CD14-positive monocyte (primary cell): ENCODE measurements around the gene TANC1. TPM values are rescaled to one million over a fixed set of nuclear protein-coding genes. Genes with fewer than 3 reads are reported as not detected.

ENCODE experiments used
- DNase-seq, 3 donors: peaks; one replicate each; pipeline ENCODE4 v3.0.0-alpha.2; 2011 to 2022
- H2AFZ ChIP-seq: 2 replicates; pipeline ENCODE4 v1.6.0; 2012; ENCODE audit warnings: mild to moderate bottlenecking, low read depth, low read length, inconsistent platforms; ENCODE audit not compliant: insufficient read depth, poor library complexity, severe bottlenecking
- H3K27ac ChIP-seq, 2 donors: 1 replicate in 1 of 2; 2 replicates in 1 of 2; pipeline ENCODE4 v1.5.1; 2012 to 2013; ENCODE audit warnings: low read length in 2 of 2, control low read depth in 1 of 2, inconsistent platforms in 1 of 2, low read depth in 1 of 2, mild to moderate bottlenecking in 1 of 2
- H3K27me3 ChIP-seq, 2 donors: one replicate each; pipeline versions ENCODE4 v1.6.0 to v1.6.1; 2011 to 2013; ENCODE audit warnings: low read length in 2 of 2; ENCODE audit not compliant: control insufficient read depth in 2 of 2, insufficient read depth in 2 of 2
- H3K36me3 ChIP-seq, 2 donors: replicated peaks in 1 of 2; 1 replicate in 1 of 2; 2 replicates in 1 of 2; pipeline versions ENCODE4 v1.5.1 to v1.6.1; 2012 to 2013; ENCODE audit warnings: low read length in 2 of 2, control low read depth in 1 of 2, inconsistent platforms in 1 of 2, mild to moderate bottlenecking in 1 of 2; ENCODE audit not compliant: insufficient read depth in 2 of 2, control insufficient read depth in 1 of 2
- H3K4me1 ChIP-seq, 2 donors: 1 replicate in 1 of 2; 2 replicates in 1 of 2; pipeline versions ENCODE4 v1.5.1 to v1.6.1; 2012 to 2013; ENCODE audit warnings: low read length in 2 of 2, control low read depth in 1 of 2, inconsistent platforms in 1 of 2, mild to moderate bottlenecking in 1 of 2, moderate library complexity in 1 of 2; ENCODE audit not compliant: insufficient read depth in 2 of 2, control insufficient read depth in 1 of 2
- H3K4me2 ChIP-seq: replicated peaks from 2 replicates; pipeline ENCODE3; 2012; ENCODE audit warnings: low read length, moderate library complexity, mild to moderate bottlenecking; ENCODE audit not compliant: poor library complexity, severe bottlenecking; ENCODE audit errors: extremely low read depth
- H3K4me3 ChIP-seq, 3 experiments: fragments of 200-600 bp in 1 of 3; sonication (generic) in 1 of 3; replicated peaks in 1 of 3; 1 replicate in 2 of 3; 2 replicates in 1 of 3; pipeline ENCODE4 v1.5.1; 2011 to 2013; ENCODE audit warnings: low read length in 3 of 3, mild to moderate bottlenecking in 3 of 3, control low read depth in 2 of 3, low read depth in 2 of 3, inconsistent platforms in 1 of 3, moderate library complexity in 1 of 3
- H3K79me2 ChIP-seq: 2 replicates; pipeline ENCODE4 v1.6.0; 2012; ENCODE audit warnings: mild to moderate bottlenecking, control low read depth, inconsistent platforms, low read length, moderate library complexity; ENCODE audit not compliant: insufficient read depth
- H3K9ac ChIP-seq: 2 replicates; pipeline ENCODE4 v1.6.0; 2017; ENCODE audit warnings: low read length, mild to moderate bottlenecking; ENCODE audit not compliant: insufficient read depth, poor library complexity, severe bottlenecking
- H3K9me3 ChIP-seq, 2 donors: replicated peaks in 1 of 2; 1 replicate in 1 of 2; 2 replicates in 1 of 2; pipeline versions ENCODE4 v1.5.1 to v1.6.1; 2012 to 2013; ENCODE audit warnings: low read length in 2 of 2, control low read depth in 1 of 2; ENCODE audit not compliant: control insufficient read depth in 1 of 2, insufficient read depth in 1 of 2
- H4K20me1 ChIP-seq: 2 replicates; pipeline ENCODE4 v1.6.0; 2012; ENCODE audit warnings: mild to moderate bottlenecking, low read length, control low read depth, moderate library complexity; ENCODE audit not compliant: insufficient read depth
- H3K27ac Mint-ChIP-seq, 7 donors: one replicate each; pipeline ENCODE4 v1.8.0; 2020; ENCODE audit warnings: mild to moderate bottlenecking in 7 of 7, mixed read lengths in 7 of 7, moderate library complexity in 6 of 7, inconsistent platforms in 2 of 7
- H3K27me3 Mint-ChIP-seq, 3 donors: one replicate each; pipeline ENCODE4 v1.8.0; 2021 to 2022; ENCODE audit warnings: low read depth in 3 of 3, mild to moderate bottlenecking in 3 of 3, mixed read lengths in 3 of 3, moderate library complexity in 3 of 3, inconsistent platforms in 1 of 3
- H3K36me3 Mint-ChIP-seq, 2 donors: one replicate each; pipeline ENCODE4 v1.8.0; 2020; ENCODE audit warnings: mixed read lengths in 2 of 2, inconsistent platforms in 1 of 2, mild to moderate bottlenecking in 1 of 2
- H3K4me1 Mint-ChIP-seq: one replicate; pipeline ENCODE4 v1.8.0; 2020; ENCODE audit warnings: mild to moderate bottlenecking, mixed read lengths
- H3K4me3 Mint-ChIP-seq, 2 donors: one replicate each; pipeline ENCODE4 v1.8.0; 2020; ENCODE audit warnings: mild to moderate bottlenecking in 2 of 2, mixed read lengths in 2 of 2, moderate library complexity in 1 of 2
- H3K9me3 Mint-ChIP-seq, 7 donors: one replicate each; pipeline ENCODE4 v1.8.0; 2020 to 2022; ENCODE audit warnings: mixed read lengths in 7 of 7, mild to moderate bottlenecking in 6 of 7, moderate library complexity in 6 of 7, inconsistent platforms in 2 of 7
- CTCF ChIP-seq: fragments of 200-600 bp; IDR thresholded peaks from one replicate; pipeline ENCODE4 v1.8.0; 2022; ENCODE audit warnings: antibody characterized with exemption, mild to moderate bottlenecking
- WGBS: methylation state at CpG from one replicate; pipeline ENCODE4 v1.1.5; 2013; ENCODE audit warnings: missing lambda C conversion rate; ENCODE audit not compliant: insufficient coverage; 5-methylcytosine and 5-hydroxymethylcytosine counted together
- intact Hi-C, 2 donors: fragments of 100-400 bp; cut with micrococcal nuclease; formaldehyde crosslinking; loops; one replicate each; pipeline versions ENCODE4 v1.15.0 to v1.15.1; 2023
- polyA plus RNA-seq, 3 donors: library from polyadenylated mRNA; depleted of rRNA in 1 of 3; unstranded in 2 of 3; stranded (reverse) in 1 of 3; fragments of 300-500 nt in 2 of 3; fragments of >200 nt in 1 of 3; fragmentation: Illumina TruSeq in 2 of 3; gene quantifications; 1 replicate in 2 of 3; 2 replicates in 1 of 3; pipeline ENCODE4 v1.2.3, GENCODE V29; 2012 to 2021

The TANC1 gene
- polyA plus RNA-seq, 3 donors: 0.04 TPM; not detected in 2

DNA sequence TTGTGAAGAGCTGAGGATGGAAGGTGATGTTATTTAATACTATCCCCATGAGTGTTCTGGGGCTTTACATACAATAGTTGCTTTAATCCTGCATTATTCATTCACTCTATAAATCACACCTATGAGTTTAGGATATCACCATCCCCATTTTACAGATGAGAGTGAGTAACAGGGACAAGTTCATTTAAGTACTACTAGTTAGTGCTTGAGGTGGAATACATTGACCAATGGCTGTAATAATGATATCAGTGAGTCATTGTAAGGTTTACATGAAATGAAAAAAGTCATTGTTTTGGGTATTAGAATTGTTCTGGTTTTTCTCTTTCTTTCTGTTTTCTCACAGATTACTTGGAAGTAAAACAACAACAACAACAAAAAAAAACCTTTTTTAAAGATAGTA is 42.5 kb downstream of the TANC1 start:
- H3K27ac Mint-ChIP-seq: no peak overlapping the region
- no peak overlapping the region for H3K4me2 ChIP-seq
- peaks cover 0 to 3% of the 10 kb centered on the region in 2 donors for H3K36me3 Mint-ChIP-seq
- H2AFZ ChIP-seq: no peak overlapping the region
- H3K9me3 ChIP-seq: peaks cover 15 to 17% of the 10 kb centered on the region in 2 donors
- H3K27me3 Mint-ChIP-seq: no peaks in the 10 kb centered on the region
- intact Hi-C loops: no loop called here
- peaks cover 13 to 23% (median 19%) of the 10 kb centered on the region in 7 donors for H3K9me3 Mint-ChIP-seq
- no peak overlapping the region for H3K4me3 Mint-ChIP-seq
- H3K4me1 ChIP-seq: no peaks in the 10 kb centered on the region
- no peaks in the 10 kb centered on the region for H3K79me2 ChIP-seq
- no peaks in the 10 kb centered on the region for H4K20me1 ChIP-seq
- H3K36me3 ChIP-seq: no peaks in the 10 kb centered on the region
- no peaks in the 10 kb centered on the region for H3K4me1 Mint-ChIP-seq
- H3K27ac ChIP-seq: no peak overlapping the region
- no peaks in the 10 kb centered on the region for H3K27me3 ChIP-seq
- no peak overlapping the region for H3K9ac ChIP-seq
- H3K4me3 ChIP-seq: no peak overlapping the region
- DNase-seq: no peak
- no peak for TF ChIP-seq CTCF

DNA sequence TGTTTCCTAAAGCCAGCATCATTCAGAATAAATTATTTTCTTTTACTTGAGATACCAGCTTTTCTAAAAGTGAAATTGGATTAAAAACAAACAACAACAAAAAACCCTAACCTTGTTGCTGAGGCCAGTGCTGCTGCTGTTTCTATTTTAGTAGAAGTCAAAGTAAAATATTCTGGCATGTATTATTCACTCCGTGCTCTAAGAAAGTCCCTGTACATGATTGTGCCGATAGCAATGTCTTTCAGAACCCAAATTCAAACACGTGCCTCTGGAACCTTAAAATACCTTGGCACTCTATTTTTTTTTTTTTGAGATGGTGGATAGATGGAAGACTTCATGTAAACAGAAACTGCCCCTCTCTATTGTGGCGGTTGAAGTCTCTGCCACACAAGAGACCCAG is 43.7 kb downstream of the TANC1 start:
- no peak for TF ChIP-seq CTCF
- H3K9me3 ChIP-seq: peaks cover 20 to 26% of the 10 kb centered on the region in 2 donors
- no peak overlapping the region for H2AFZ ChIP-seq
- H3K4me1 ChIP-seq: no peaks in the 10 kb centered on the region
- Mint-ChIP-seq H3K4me1 (no peaks in the 10 kb centered on the region), H3K9me3 (peaks cover 18 to 33% (median 29%) of the 10 kb centered on the region in 7 donors), H3K27ac (no peak overlapping the region), H3K36me3 (peaks cover 0 to 3% of the 10 kb centered on the region in 2 donors), H3K4me3 (no peak overlapping the region), H3K27me3 (no peaks in the 10 kb centered on the region)
- no peak overlapping the region for H3K27ac ChIP-seq
- H3K4me3 ChIP-seq: no peak overlapping the region
- no peaks in the 10 kb centered on the region for H3K36me3 ChIP-seq
- no peaks in the 10 kb centered on the region for H3K27me3 ChIP-seq
- intact Hi-C loops: no loop called here
- WGBS: 67% methylated on average over 1 of the region's 4 CpGs
- H3K9ac ChIP-seq: no peak overlapping the region
- H3K79me2 ChIP-seq: no peaks in the 10 kb centered on the region
- no peak for DNase-seq
- no peaks in the 10 kb centered on the region for H4K20me1 ChIP-seq
- H3K4me2 ChIP-seq: no peak overlapping the region
